GM21423 (cell line): ENCODE measurements around the gene ACP2.

Source experiments
- ATAC-seq: cut with Tn5 transposase; IDR thresholded peaks from one replicate; pipeline ENCODE4 v1.9.1; 2021; ENCODE audit warnings: mild to moderate bottlenecking, moderate library complexity; ENCODE audit not compliant: unreplicated experiment

Gene ACP2

DNA sequence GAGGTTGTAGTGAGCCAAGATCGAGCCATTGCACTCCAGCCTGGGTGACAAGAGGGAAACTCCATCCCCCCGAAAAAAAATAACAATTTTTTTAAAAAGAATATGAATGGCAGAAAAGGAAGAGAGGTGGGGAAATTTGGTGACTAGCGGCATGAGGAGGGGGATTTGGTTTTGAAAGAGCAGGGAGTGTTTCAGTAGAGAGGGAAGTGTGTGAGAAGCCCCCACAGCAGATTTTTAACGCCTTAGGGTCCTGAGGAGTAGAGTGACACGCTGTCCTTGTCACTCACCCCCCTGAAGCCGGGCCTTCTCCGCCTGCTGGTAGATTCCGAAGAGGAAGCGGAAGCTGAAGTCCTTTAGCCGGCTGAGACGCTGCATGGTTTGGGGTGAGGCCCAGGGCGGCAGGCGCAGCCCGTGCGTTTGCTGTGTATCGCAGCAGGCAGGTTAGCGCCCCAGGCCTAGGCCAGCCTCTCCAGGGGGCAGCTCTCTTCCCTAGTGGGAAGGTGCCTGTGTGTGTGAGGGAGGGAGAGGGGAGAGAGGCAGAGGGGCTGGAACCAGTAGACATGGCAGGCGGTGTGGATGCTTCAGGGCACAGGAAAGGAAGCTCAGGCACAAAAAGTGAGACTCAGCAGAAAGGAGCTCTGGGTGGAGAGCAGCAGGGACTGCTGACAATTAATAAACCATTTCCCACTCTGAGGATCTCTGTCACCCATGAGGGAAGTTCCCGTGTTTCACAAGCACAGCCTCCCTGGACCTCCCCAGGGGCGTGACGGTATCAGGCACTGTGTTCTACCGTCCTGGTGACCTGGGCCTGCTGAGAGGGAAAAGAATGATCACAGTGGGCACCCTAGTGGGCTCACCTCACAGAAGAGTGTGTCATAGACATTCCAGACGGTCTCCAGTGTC, 3.9 kb downstream of the ACP2 start:
- no peak for ATAC-seq

DNA sequence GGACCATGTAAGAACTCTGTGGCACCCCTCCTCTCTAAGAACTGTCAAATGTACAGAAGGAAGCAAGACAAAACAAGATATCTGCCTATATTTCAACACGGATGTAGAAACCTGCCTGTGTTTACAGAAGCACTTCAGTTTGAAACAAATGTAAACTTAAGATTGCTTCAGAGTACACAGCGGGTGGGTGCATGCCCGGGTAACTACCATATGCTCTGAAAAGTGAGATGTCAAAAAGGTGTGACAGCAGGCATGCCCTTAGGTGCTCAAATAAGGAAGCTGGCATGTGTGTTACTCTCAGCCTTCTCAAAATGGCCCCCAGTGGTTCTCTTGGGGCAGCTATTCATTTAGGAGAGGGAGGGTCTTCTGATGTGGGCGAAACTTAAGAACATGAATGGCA, 5.2 kb downstream of the ACP2 start:
- ATAC-seq: no peak

DNA sequence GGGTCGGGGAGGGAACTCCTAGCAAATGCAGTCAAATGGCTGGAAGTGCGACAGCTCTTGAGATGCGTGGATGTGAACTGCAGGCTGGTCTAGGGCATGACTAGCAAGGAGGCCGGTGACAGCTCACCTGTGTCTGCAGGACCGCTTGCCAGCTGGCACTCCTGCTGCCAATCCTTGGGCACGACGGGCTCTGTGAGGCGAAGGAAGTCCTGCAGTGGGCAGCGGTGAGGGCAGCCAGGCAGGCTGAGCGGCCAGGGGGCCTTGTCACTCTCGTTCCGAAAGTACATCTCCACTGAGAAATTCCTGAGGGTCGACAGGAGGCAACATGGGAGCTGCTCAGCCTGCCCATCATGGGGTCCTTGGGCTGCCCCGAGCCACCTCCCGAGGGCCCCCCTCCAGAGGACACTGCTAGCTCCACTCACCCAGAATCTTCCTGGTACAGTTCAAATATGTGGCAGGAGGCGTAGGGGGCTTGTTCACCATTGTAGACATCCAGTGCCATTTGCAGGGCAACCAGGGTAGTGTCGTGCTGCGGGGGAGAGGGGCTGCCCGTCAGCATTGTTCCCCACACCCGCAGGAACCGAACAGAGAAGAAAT, 5.9 kb downstream of the ACP2 start:
- ATAC-seq: no peak

DNA sequence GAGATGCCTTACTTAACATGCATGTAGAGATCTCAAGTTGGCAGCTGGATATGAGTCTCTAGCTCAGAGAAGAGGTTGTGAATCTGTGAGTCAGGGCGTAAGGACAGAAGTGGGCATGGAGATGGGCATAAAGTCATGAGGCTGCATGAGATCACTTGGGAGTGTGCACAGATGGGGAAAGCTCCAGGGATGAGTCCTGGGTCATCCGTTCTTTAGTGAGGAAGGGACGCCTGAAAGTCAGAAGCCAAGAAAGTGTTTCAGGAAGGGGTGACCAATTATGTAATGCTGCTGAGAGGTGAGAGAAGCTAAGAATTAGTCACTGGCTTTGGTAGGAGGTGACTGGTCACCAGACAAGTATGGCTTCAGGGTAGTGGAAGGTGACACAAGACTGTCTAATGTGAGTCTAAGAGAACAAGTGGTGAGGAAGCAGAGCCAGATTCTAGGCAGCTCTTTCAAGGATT, 6.7 kb downstream of the ACP2 start:
- no peak for ATAC-seq

DNA sequence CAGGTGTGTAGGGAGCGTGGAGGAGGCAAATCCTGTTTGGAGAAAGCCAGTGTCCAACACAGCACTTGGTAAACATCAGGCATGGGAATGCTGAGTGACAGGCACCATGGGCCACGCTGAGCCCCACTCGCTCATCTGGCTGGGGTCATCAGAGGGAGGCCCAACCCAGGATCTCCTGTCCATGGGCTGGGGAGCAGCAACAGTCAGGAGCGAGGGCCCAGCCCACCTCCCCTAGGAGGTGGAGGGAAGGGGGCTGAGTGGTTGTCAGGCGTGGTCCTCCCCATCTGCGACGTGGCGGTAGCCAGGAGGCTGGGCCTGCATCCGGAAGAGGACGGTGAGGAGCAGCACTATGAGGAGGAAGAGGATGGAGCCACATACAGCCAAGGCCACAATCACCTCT, 8.8 kb downstream of the ACP2 start:
- no peak for ATAC-seq

DNA sequence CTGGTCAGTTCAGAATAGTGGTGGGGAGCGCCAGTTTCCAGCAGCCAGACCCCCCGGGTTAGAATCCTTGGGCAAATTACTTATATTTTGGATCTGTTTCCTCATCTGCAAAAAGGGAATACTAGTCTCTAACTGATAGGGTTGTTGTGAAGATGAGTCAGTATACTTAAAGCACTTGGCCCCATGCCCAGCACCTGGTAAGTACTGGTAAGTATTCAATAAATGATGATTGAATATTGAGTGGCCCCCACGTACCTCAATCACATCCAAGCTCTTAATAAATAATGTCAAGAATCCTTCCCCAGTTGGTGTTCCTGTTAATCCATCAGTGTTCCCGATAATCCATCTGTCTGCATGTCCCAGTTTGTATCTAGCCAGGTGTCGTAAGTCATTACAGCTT, 12.1 kb downstream of the ACP2 start:
- no peak for ATAC-seq

DNA sequence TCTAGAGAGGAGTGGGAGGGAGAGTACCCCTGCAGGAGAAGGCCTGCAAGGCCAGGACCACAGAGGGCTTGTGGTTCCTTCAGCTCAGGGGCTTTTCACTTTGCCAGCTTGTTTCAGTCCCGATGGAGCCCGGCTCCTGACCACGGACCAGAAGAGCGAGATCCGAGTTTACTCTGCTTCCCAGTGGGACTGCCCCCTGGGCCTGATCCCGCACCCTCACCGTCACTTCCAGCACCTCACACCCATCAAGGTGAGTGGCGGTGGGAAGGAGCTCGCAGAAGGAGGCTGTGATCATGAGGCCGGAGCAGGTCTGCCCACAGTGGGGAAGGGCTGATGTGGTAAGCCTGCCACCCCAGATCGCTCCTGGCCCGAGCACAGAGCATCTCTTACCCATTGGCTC, 13.5 kb downstream of the ACP2 start:
- no peak for ATAC-seq

DNA sequence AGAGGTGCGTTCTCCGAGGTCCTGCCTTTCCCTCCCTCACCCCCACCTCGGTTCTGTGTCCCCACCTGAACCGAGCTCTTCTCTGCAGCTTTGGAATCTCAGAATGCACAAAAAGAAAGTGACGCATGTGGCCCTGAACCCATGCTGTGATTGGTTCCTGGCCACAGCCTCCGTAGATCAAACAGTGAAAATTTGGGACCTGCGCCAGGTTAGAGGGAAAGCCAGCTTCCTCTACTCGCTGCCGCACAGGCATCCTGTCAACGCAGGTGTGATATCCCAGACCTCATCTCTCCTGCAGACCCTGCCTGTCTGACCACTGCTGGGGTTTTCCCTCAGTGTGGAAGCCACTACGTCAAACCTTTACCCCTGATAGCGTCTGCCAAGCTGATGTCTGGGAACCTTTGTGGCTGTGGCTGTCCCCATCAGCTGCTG, 13.9 kb downstream of the ACP2 start:
- no peak for ATAC-seq

DNA sequence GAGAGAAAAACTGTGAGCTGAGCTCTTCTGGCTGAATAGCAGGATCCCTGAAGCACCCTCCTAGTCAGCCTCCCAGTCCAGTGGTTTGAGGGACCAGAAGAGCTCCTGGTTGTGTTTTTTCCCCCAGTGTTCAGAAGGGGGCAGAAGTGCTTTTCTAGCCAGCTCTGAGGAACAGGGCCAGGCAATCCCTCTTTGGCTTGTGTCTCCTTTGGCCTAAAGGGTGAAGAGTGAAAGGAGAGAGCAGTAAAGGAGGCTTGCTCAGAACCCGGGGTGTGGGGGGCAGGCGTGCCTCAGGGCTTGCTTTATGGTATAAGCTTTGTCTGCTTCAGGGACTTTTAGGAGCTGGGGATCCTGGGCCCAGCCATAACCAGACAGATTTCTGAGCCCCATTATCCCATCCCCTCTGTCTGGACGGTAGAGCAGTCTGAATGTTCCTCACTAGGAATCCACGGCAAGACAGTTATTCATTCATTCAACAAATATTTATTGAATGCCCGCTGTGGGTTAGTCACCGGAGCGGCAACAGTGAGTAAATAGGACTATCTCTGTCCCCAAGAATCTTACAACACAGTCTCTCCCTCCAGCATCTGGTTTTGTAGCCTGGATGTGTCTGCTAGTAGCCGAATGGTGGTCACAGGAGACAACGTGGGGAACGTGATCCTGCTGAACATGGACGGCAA, 14.5 kb downstream of the ACP2 start:
- ATAC-seq: no peak

DNA sequence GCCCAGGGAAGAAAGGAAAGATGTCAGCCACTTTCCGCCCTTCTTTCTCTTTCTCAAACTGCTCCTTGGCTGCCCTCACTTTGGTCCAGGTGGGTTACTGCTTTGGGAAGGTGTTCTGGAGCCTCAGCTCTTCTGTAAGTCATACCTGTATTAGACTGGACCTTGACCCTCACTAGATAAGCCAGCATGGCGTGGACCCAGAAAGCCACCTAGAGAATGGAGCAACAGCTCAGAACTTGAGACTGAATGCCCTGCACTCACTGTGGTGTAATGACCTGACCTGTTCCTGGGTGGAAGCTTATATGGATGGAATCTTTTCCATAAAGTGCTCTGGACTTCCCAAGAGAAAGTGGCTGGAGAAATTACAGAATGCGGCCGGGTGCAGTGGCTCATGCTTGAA, 15.6 kb downstream of the ACP2 start:
- no peak for ATAC-seq

DNA sequence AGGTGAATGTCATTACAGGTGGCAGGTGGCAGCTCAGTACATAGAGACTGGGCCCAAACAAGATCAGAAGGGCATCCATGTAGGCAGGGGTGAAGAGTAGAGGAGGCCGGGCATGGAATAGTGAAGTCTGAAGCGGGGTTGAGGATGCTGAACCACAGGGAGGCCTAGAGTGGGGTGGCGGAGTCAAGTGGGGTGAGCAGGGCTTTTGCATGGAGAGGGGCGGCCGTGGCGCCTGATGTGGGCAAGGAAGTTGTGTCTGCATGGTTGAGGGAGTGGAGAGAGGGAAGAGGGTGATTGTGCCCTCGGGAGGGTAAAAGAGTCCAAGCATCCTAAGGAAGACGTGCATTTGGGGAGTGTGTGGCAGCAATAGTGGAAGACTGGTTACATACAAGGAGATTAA, 19.5 kb downstream of the ACP2 start:
- no peak for ATAC-seq

DNA sequence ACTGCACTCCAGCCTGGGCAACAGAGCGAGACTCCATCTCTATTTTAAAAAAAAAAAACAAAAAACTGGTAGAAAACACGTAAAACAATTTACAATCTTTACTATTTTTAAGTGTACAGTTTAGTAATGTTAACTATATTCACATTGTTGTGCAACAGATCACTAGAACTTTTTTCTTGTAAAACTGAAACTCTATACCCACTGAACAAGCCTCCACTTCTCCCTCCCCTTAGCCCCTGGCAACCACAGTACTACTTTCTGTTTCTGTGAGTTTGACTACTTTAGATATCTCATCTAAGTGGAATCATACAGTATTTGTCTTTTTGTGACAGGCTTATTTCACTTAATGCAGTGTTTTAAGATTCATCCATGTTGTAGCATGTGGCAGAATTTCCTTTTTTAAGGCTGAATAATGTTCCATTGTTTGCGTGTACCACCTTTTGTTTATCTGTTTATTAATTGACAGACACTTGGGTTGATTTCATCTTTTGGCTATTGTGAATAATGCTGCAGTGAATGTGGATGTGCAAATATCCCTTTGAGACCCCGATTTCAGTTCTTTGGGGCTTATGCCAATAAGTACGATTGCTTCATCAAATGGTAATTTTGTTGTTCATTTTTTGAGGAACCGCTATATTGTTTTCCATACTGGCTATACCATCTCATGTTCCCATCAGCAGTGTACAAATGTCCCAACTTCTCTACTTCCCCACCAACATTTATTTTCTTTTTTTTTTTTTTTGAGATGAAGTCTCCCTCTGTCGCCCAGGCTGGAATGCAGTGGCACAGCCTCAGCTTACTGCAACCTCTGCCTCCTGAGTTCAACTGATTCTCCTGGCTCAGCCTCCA, 22.8 kb downstream of the ACP2 start:
- peak; percentile 78 for ATAC-seq

DNA sequence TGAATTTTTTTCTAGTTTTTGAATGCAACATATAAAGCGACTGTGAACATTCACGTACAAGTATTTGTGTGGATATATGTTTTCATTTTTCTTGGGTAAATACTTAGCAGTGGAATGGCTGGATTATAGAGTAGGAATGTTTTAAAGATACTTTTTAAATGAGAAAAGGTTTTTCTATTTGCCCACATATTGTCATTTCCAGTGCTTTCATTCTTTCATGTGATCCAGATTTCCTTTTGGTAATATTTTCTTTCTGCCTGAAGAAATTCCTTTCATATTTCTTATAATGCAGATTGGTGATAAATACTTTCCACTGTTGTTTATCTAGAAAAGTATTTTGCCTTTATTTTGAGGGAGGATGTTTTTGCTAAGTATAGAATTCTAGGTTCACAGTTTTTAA, 25.9 kb downstream of the ACP2 start:
- ATAC-seq: no peak

DNA sequence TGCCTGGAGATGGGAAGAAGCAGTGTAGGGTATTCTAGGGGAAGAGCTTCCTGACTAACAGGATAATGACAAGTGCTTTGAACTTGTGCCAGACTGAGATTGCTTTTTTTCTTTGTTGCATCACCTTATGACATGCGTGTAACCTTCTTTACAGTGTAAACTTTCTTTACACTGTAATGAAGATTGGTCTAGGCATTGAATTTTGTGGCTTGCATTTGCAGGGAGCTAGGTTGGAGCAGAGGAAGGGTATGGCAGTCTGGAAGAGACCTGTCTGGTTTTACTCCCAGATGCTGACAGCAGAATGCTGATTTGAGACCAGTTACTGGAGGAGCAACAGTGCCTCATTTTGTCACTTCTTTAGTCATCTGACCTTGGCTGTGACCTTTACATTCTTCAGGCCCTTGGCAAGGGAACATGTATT, 28.2 kb downstream of the ACP2 start:
- no peak for ATAC-seq

DNA sequence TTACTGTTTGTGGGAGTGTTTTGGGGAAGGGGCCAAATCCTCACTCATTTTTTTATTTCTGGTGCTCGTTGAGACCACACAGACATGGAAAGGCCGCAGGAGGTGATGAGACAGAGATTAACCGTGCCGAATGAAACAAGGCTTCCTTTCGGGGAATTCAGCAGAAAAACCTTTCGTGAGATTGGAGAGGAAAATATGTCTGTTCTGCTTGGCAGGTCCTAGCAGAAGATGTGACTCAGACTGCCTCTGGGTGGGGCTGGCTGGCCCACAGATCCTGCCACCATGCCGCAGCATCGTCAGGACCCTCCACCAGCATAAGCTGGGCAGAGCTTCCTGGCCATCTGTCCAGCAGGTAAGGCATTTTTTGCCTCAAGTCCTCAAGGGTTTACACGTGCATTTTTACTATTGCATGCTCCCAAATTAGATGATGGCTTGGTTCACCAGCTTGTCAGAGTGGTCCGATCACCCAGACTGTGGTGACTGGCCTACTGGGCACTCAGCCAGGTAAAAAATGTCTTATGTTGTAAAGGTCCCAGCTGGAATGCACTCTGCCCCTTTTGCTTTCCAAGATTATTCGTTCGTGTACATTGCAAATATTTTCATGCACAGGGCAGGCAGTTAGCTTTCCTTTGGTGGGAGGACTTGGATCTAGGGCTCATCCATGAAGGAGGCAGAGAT, 32.4 kb downstream of the ACP2 start:
- peak; percentile 32 for ATAC-seq

DNA sequence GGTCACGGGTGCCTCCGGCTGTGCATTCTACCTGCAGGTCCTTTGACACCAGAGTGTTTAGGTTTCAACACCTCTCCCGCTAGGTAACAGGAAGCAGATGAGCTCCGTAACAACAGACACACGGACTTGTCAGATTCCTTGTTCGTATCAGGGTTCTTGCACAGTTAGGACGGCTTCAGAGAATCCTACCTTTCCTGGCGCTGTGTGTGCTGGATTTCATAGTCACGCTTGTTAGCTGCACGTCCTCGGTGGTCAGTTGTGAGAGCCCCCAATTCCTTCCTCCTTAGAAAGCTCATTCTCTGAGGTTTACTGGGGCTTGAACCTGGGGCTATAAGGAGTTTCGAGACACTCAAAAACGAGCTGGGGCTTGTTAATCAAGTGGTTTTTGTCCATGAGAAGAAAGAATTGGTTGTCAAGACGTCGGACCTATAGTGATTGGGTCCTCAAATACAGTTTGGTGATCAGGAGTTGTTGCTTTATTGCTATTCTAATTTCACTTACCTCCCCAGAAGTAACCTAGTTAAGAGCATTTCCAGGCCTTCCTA, 33.2 kb downstream of the ACP2 start:
- no peak for ATAC-seq

DNA sequence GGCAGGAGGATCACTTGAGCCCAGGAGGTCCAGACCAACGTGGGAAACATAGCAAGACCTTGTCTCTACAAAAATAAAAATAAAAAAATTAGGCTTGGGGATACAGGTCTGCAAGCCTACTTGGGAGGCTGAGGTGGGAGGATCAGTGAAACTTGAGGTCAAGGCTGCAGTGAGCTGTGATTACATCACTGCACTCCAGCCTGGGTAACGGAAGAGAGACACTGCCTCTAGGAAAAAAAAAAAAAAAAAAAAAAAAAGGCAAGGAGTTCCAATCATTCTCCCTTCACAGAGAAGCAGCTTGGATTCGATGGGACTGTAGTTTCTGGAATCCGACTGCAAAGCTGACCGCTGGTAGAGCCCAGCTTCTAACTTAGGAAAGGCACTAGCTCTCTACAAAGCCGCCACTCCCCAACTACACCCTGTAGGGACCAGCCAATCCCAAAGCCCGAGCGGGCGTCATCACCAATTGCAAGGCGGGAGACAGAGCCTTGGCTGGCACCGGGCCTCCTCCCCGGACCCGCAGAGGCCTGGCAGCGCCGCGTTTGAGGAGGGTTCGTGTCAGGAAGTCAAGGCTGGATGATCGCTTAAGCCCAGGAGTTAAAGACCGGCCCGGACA, 34.6 kb downstream of the ACP2 start:
- peak; percentile 52 for ATAC-seq

DNA sequence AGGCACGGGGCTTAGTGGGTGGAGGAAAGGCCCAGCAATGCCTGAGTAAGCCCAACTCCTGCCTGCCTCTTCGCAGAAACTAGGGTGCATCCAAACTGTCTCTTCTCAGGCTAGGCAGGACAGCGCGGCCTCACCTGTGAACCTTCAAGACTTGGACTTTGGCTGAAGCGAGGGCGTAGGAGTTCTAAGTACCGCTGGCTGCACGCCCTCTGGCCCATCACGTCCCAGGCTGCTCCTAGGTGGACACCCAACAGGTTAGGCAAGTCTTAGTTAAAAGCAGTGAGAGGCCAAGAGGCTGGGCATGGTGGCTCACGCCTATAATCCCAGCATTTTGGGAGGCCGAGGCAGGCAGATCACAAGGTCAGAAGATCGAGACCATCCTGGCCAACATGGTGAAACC, 35.7 kb downstream of the ACP2 start:
- no peak for ATAC-seq

DNA sequence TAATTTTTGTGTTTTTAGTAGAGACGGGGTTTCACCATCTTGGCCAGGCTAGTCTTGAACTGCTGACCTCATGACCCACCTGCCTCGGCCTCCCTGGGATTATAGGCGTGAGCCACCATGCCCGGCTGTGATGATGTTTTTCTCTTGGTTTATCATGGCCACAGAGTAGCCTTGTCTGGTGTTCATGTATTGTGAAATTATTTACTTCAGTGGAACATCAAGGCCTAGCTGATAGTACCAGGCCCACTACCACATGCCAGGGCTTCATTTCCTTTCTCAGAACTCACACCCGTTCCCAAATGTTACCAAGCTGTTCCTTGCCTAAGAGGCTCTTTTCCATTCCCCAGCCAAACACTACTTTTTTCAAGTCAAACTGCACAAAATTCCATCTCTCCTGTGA, 40.0 kb downstream of the ACP2 start:
- ATAC-seq: no peak
